HL-60 (cell line): ENCODE measurements around the gene HSF2.

Source experiments
- DNase-seq, 2 experiments: peaks; one replicate each; pipeline ENCODE4 v3.0.0-alpha.2; 2010 to 2020; ENCODE audit warnings: low read depth in 1 of 2, low spot score in 1 of 2
- H3K27ac ChIP-seq: fragments of 250-450 bp; sonication (Bioruptor Pico); replicated peaks from 2 replicates; pipeline ENCODE4 v1.5.1; 2020; ENCODE audit warnings: mild to moderate bottlenecking, moderate library complexity
- H3K27me3 ChIP-seq: fragments of 250-450 bp; sonication (Bioruptor Pico); 2 replicates; pipeline ENCODE4 v1.5.1; 2021; ENCODE audit warnings: mild to moderate bottlenecking, moderate library complexity; ENCODE audit not compliant: insufficient read depth, poor library complexity, severe bottlenecking
- H3K4me3 ChIP-seq: replicated peaks from 2 replicates; pipeline ENCODE4 v1.5.1; 2011; ENCODE audit warnings: mild to moderate bottlenecking, control low read depth, low read length; ENCODE audit not compliant: insufficient read depth
- GABPA ChIP-seq: IDR thresholded peaks from 2 replicates; pipeline ENCODE4 v1.6.1; 2012; ENCODE audit warnings: low read depth
- POLR2AphosphoS5 ChIP-seq: IDR thresholded peaks from 2 replicates; pipeline ENCODE4 v1.6.1; 2012; ENCODE audit warnings: low read depth
- SPI1 ChIP-seq: IDR thresholded peaks from 2 replicates; pipeline ENCODE4 v1.6.1; 2012; ENCODE audit warnings: low read depth, mild to moderate bottlenecking, borderline replicate concordance
- TF ChIP-seq, protein P1 (sequence below): IDR thresholded peaks from one replicate; pipeline ENCODE4 v1.5.1; 2011; ENCODE audit warnings: low read length, control low read depth, inconsistent platforms; ENCODE audit not compliant: insufficient read depth
- TF ChIP-seq, protein P2 (sequence below): IDR thresholded peaks from 2 replicates; pipeline ENCODE4 v1.6.1; 2012; ENCODE audit warnings: low read depth; ENCODE audit not compliant: insufficient replicate concordance

Gene HSF2

DNA sequence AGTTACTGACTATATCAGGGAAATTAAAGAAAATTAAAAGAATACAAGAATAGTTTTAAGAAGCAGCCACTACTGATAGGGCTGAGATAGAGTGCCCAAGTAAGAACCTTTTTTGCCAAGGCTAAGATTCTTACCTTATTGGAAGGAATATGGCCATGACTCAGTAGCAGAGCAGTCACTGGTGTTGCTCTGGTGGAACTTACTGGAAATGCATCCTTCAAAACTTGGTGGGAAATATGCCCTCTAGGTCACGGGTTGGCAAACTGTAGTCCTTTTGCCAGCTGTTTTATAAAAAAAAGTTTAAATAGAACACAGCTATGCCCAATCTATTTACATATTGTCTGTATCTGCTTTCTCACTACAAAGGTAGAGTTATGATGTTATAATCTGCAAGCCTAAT lies 6.0 kb downstream of the HSF2 start:
- no peak overlapping the region for H3K4me3 ChIP-seq
- TF ChIP-seq POLR2AphosphoS5 (no peak), GABPA (no peak), SPI1 (no peak)
- TF ChIP-seq, protein P1, sequence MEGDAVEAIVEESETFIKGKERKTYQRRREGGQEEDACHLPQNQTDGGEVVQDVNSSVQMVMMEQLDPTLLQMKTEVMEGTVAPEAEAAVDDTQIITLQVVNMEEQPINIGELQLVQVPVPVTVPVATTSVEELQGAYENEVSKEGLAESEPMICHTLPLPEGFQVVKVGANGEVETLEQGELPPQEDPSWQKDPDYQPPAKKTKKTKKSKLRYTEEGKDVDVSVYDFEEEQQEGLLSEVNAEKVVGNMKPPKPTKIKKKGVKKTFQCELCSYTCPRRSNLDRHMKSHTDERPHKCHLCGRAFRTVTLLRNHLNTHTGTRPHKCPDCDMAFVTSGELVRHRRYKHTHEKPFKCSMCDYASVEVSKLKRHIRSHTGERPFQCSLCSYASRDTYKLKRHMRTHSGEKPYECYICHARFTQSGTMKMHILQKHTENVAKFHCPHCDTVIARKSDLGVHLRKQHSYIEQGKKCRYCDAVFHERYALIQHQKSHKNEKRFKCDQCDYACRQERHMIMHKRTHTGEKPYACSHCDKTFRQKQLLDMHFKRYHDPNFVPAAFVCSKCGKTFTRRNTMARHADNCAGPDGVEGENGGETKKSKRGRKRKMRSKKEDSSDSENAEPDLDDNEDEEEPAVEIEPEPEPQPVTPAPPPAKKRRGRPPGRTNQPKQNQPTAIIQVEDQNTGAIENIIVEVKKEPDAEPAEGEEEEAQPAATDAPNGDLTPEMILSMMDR: no peak
- TF ChIP-seq, protein P2, sequence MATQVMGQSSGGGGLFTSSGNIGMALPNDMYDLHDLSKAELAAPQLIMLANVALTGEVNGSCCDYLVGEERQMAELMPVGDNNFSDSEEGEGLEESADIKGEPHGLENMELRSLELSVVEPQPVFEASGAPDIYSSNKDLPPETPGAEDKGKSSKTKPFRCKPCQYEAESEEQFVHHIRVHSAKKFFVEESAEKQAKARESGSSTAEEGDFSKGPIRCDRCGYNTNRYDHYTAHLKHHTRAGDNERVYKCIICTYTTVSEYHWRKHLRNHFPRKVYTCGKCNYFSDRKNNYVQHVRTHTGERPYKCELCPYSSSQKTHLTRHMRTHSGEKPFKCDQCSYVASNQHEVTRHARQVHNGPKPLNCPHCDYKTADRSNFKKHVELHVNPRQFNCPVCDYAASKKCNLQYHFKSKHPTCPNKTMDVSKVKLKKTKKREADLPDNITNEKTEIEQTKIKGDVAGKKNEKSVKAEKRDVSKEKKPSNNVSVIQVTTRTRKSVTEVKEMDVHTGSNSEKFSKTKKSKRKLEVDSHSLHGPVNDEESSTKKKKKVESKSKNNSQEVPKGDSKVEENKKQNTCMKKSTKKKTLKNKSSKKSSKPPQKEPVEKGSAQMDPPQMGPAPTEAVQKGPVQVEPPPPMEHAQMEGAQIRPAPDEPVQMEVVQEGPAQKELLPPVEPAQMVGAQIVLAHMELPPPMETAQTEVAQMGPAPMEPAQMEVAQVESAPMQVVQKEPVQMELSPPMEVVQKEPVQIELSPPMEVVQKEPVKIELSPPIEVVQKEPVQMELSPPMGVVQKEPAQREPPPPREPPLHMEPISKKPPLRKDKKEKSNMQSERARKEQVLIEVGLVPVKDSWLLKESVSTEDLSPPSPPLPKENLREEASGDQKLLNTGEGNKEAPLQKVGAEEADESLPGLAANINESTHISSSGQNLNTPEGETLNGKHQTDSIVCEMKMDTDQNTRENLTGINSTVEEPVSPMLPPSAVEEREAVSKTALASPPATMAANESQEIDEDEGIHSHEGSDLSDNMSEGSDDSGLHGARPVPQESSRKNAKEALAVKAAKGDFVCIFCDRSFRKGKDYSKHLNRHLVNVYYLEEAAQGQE: no peak
- DNase-seq: no peak
- no peaks in the 10 kb centered on the region for H3K27me3 ChIP-seq
- no peak overlapping the region for H3K27ac ChIP-seq

DNA sequence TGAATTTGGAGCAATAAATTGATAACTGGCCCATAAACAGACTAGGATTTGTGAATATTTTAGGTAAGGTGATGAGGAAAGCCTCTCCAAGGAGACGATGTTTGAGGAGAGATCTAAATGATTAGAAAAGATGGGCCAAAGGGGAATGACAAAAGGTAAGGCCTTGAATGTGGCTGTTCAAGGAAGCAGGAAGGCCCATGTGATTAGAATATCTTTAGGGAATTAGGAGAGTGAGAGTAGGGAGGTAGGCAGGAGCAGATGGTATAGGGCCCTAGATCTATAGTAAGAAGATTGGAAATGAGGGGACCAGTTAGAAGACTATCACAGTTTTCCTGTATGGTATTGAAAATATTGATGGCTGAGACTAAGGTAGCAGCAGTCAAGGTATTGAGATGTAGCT lies 6.7 kb downstream of the HSF2 start:
- H3K27me3 ChIP-seq: no peaks in the 10 kb centered on the region
- no peak for DNase-seq
- no peak for TF ChIP-seq GABPA
- TF ChIP-seq, protein P1: no peak
- no peak for TF ChIP-seq POLR2AphosphoS5
- TF ChIP-seq SPI1: no peak
- no peak overlapping the region for H3K4me3 ChIP-seq
- no peak overlapping the region for H3K27ac ChIP-seq

DNA sequence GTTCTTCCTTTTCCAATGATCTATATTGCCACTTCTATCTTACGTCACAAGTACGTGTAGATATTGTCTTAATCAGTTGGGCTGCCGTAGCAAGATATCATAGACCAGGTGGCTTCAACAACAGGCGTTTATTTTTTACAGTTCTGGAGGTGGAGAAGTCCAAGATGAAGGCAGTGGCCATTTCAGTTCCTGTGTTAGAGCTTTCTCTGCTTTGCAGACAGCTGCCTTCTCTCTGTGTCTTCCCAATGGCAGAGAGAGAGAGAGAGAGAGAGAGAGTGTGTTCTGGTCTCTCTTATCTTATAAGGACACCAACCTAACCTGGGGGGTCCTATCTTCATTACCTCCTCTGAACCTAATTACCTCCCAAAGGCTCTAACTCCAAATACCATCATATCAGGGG lies 8.3 kb downstream of the HSF2 start:
- no peak for TF ChIP-seq POLR2AphosphoS5
- TF ChIP-seq, protein P1: no peak
- no peak for TF ChIP-seq SPI1
- no peak for TF ChIP-seq GABPA
- TF ChIP-seq, protein P2: no peak
- no peak overlapping the region for H3K4me3 ChIP-seq
- no peak for DNase-seq
- H3K27me3 ChIP-seq: no peaks in the 10 kb centered on the region
- no peak overlapping the region for H3K27ac ChIP-seq

DNA sequence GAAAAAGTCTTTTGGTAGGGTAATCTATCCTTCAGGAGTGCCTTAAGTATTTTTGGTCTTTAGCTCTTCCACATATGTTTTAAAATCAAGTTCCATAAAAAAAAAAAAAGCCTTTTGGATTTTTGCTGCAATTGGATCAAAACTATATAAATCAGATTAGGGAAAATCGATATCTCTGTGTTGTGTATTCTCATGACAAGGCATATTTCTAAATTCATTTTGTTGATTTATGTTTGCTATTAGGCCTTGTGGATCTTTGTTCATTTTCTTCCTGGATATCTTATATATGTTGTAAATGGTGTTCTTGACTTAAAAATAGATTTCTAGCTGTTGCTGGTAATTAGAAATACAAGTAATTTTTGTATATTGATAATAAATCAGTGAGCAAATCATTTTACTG lies 8.8 kb downstream of the HSF2 start:
- TF ChIP-seq POLR2AphosphoS5 (no peak), GABPA (no peak), SPI1 (no peak)
- TF ChIP-seq, protein P1: no peak
- TF ChIP-seq, protein P2: no peak
- no peak overlapping the region for H3K27ac ChIP-seq

More for the DNA sequence above, 8.8 kb downstream of the HSF2 start:
- DNase-seq: no peak
- H3K27me3 ChIP-seq: no peaks in the 10 kb centered on the region
- no peak overlapping the region for H3K4me3 ChIP-seq
